Measurements from ENCODE around the gene SHISA7.

The SHISA7 gene

DNA sequence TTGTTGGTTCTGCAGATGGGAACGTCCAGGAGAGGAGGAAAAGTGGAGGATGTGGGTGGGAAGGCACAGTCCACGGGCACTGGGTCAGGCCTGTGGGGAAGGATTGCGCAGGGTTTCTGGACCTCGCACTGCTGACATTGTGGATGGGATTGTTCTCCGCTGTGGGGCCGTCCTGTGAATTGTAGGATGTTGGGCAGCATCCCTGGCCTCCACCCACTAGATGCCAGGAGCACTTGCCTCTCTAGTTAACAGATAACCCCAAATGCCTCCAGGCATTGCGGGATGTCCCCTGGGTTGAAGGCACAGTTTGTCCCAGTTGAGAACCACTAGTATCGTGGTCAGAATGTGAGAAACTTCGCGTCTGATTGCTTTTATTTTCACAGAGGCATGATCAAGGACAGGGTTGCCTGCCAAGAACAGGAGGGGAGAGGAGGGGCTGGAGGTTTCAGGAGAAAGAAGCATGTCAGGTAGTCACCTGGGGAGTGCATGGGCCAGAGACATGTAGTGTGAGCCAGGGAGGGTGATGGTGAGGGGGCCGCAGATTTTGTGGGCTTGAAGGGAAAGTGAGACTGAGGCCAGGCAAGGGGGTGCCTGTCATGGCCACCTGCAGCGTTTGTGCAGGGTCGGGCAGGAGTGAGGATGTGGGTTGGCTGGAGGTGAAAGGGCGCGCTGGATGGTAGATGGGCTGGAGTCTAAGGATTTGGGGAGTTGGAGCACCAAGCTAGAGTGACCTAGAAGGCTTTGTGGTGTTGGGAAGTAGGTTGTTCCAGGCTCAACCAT lies 36.5 kb upstream of the SHISA7 start:
- DNase-seq (ENCODE audit: low read depth) = no peak
- no peak overlapping the region for H3K4me3 ChIP-seq (ENCODE audit: low read length)
- TF ChIP-seq, protein P1, sequence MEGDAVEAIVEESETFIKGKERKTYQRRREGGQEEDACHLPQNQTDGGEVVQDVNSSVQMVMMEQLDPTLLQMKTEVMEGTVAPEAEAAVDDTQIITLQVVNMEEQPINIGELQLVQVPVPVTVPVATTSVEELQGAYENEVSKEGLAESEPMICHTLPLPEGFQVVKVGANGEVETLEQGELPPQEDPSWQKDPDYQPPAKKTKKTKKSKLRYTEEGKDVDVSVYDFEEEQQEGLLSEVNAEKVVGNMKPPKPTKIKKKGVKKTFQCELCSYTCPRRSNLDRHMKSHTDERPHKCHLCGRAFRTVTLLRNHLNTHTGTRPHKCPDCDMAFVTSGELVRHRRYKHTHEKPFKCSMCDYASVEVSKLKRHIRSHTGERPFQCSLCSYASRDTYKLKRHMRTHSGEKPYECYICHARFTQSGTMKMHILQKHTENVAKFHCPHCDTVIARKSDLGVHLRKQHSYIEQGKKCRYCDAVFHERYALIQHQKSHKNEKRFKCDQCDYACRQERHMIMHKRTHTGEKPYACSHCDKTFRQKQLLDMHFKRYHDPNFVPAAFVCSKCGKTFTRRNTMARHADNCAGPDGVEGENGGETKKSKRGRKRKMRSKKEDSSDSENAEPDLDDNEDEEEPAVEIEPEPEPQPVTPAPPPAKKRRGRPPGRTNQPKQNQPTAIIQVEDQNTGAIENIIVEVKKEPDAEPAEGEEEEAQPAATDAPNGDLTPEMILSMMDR (conservative IDR thresholded peaks at IDR 0.05; ENCODE audit: low read length) = no peak

DNA sequence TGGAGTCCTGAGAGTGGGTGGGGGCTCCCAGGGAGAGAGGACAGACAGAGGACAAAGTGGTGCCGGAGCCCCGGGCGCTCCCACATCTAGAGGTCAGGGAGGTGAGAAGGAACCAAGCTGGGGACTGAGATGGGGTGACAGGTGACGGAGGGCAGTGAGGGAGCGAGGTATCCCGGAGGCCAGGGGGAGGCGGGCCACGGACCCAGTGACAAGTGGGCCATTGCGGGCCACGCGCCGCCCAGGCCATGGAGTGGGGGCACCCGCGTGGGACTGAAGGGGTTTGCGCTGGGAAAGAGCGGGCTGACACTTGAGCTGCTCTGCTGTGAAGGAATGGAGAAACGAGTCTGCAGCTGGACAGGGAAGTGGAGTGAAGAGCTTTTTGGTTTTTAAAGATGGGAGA lies 35.9 kb upstream of the SHISA7 start:
- TF ChIP-seq, protein P1 (conservative IDR thresholded peaks at IDR 0.05; ENCODE audit: low read length) = no peak

DNA sequence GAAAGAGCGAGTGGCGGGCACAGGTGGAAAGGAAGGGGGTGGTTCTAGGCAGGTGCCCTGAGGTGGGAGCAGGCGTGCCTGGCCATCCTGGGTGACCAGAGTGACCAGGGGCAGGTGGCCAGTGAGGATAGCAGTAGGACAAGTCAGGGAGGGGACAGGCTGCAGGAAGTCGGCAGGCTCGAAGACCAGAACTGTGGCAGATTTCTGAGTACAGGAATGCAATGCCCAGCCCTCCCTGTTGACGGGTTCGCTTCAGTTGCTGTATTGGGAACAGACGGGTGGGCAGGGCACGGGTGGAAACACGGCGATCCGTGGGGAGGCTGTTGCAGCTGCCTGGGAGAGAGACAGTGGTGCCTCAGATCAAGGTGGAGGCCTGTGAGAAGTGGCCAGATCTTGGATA lies 35.3 kb upstream of the SHISA7 start:
- H3K4me3 ChIP-seq (ENCODE audit: low read length) = no peak overlapping the region
- no peak for DNase-seq (ENCODE audit: low read depth)
- TF ChIP-seq, protein P1 (conservative IDR thresholded peaks at IDR 0.05; ENCODE audit: low read length) = no peak

More for the DNA sequence above, 35.9 kb upstream of the SHISA7 start:
- DNase-seq (ENCODE audit: low read depth) = no peak
- H3K4me3 ChIP-seq (ENCODE audit: low read length) = no peak overlapping the region

DNA sequence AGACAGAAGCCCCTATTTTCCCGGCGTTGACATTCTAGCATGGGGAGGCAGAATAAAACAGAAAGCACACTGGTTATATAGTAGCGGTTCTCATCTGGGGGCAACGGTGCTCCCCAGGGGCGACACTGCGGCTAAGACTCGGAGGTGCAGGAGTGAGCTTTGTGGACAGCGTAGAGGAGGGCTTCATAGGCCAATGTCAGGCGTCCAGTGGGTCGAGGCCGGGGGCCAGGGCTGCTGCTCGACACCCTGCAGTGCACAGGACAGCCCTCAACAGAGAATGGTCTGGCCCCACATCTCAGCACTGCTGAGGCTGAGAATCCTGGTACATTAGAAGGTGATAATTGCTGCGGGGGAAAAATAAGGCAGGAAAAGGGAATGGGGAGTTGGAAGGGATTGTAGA lies 34.8 kb upstream of the SHISA7 start:
- H3K4me3 ChIP-seq (ENCODE audit: low read length) = peak overlapping the region; percentile 66
- TF ChIP-seq, protein P1 (conservative IDR thresholded peaks at IDR 0.05; ENCODE audit: low read length) = no peak
- no peak for DNase-seq (ENCODE audit: low read depth)

DNA sequence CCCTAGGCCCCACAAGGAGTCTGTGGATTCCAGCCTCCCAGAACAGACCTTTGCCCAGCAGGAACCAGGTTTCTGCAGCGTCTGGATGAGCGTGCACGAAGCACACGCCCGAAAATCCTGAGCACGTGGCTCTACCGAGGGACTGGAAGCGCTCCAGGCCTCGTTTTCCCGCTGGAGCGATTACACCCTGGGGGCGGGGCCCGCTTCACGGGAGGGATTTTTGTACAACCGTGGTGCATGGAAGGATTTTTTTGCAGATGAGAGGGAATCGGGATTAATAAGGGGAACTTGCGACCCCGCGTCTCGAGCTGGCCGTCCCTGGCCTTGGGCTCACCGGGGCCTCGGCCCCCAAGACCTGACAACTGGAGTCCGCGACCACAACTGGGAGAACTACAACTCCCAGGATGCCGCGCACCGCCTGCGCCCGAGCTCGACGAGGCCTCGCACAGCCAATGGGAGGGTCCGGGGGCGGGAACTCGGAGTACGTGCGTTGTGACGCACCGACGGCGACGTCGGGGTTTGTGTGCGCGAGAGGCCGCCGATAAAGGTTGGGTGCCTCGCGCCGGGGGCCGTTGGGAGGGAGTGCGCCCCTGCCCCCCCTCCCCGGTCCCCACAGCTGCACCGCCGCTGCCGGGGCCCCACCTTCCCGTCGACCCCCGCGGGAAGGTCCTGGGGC lies 33.1 kb upstream of the SHISA7 start, which contains the start of gene ZNF628:
Gene ZNF628 (plus strand): TSS at position 518 of the 676 bp plus-strand sequence. CDS start 3,294 bp downstream, outside the sequence.
- TF ChIP-seq, protein P1 (conservative IDR thresholded peaks at IDR 0.05; ENCODE audit: low read length) = no peak
- peak within 1 kb of the TSS; percentile 66 for H3K4me3 ChIP-seq (ENCODE audit: low read length)
- peak; percentile 97 for DNase-seq (ENCODE audit: low read depth)

DNA sequence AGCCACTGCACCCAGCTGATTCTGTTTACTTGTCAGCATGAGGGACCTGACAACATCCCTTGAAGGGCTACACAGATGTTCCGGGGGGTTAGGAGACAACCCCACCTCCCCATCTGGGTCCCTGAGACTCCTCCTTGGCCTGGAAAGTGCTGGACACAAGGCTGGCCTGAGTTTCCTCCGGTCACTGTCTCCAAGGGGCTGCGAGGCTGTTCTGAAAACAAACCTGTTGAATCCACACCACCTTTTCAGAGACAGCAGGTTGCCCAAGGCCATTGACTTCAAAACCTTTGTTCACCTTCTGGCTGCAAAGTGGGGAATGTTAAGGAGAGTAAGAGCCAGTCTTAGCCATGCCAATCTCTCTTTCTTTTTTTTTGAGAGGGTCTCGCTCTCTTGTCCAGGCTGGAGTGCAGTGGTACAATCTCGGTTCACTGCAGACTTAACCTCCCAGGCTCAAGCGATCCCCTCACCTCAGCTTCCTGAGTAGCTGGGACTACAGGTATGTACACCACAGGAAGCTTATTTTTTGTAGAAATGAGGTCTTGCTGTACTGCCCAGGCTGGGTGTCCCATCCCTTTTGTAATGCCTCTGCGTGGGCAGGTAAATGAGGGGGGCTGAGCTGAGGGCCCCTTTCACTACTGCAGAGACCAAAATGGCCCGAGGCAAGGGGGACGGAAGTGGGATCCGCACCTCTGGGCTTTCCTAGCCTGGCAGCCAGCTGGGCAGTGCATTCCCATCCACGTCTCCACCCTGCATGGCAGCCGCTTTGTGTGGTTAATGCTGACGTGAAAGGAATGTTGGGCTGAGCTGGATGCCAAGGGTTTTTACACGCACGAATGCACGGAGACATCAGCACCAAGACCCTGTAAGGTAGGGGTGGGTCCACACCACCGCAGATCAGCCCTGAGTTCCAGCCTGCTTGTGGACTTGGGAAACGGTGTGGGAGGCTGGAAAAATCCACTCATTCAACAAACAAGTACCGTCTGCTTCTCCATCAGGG lies 31.5 kb upstream of the SHISA7 start:
- H3K4me3 ChIP-seq (ENCODE audit: low read length) = no peak overlapping the region
- TF ChIP-seq, protein P1 (conservative IDR thresholded peaks at IDR 0.05; ENCODE audit: low read length) = no peak
- DNase-seq (ENCODE audit: low read depth) = peak; percentile 56
